H1 (cell line): Measurements from ENCODE around the gene ABCC4. TPM values are rescaled to one million over a fixed set of nuclear protein-coding genes. Genes with fewer than 3 reads are reported as not detected.
A peak's percentile ranks its signal among the peaks of the same experiment; 100 is the strongest.

ENCODE experiments used
- GTF2F1 ChIP-seq: IDR thresholded peaks from 2 replicates; pipeline ENCODE4 v1.6.1; 2012; ENCODE audit warnings: low read depth, low read length, improper control_type of control experiment, borderline replicate concordance
- TEAD4 ChIP-seq: IDR thresholded peaks from 2 replicates; pipeline ENCODE4 v1.6.1; 2012; ENCODE audit warnings: low read depth, low read length, inconsistent platforms, mixed read lengths
- polyA plus RNA-seq, 7 experiments: library from polyadenylated mRNA; depleted of rRNA in 3 of 7; stranded (reverse) in 5 of 7; unstranded in 2 of 7; fragments of >200 nt in 5 of 7; fragments of 200-250 nt in 2 of 7; gene quantifications; 1 replicate in 5 of 7; 2 replicates in 1 of 7; 4 replicates in 1 of 7; pipeline versions ENCODE4 v1.2.1 to v1.2.3, GENCODE V29; 2011 to 2013; ENCODE audit warnings: missing spikeins in 2 of 7, mixed read lengths in 2 of 7
- total RNA-seq: library from RNA; stranded (reverse); fragmentation: NEBNext Ultra II Directional; extraction: Animal tissue kit (Norgen Biotek cat#: 25700); gene quantifications from 2 replicates; pipeline ENCODE4 v1.2.1, GENCODE V29; 2021

Gene ABCC4
- total and polyA plus RNA-seq, 2 of the 8 experiments (the other 6 are each of a cell fraction or from before 2014, with no cell fraction given) = 4.0 to 14.1 TPM

GRCh38 chr13:95296326-95296925 lies 4.8 kb downstream of the ABCC4 start (continued):
- TF ChIP-seq GTF2F1 (no peak), TEAD4 (peak; percentile 70)
